Renal cortex interstitium (tissue), 15 donors: Measurements from ENCODE around the gene SYP. TPM values are rescaled to one million over a fixed set of nuclear protein-coding genes. Genes with fewer than 3 reads are reported as not detected.
A peak's percentile ranks its signal among the peaks of the same experiment; 100 is the strongest.

Experiments
- DNase-seq, 11 donors: peaks; one replicate each; pipeline ENCODE4 v3.0.0-alpha.2; 2013; ENCODE audit warnings: low read depth in 9 of 11, low spot score in 4 of 11; ENCODE audit errors: extremely low read depth in 1 of 11
- long read RNA-seq, 16 experiments: transcript quantifications; one replicate each; lab custom pipeline, GENCODE V29; 2026
- polyA plus RNA-seq, 3 donors: library from polyadenylated mRNA; unstranded; fragments of 120-200 nt; gene quantifications; one replicate each; pipeline ENCODE4 v1.2.1, GENCODE V29; 2013; ENCODE audit not compliant: insufficient read length in 3 of 3

SYP gene
- 1 to 10 TPM; 2.4 to 2.8 (median 2.8) TPM for polyA plus RNA-seq
- long read RNA-seq, donor 1 = 0 reads
- long read RNA-seq, donor 2 = 0 reads
- long read RNA-seq, donor 3, partial matches to known transcripts = 0 of 1 reads
- long read RNA-seq, donor 3, other reads (novel, unspliced or antisense) = 0 of 1 reads
- long read RNA-seq, donor 4 = 0 reads
- long read RNA-seq, donor 5, partial matches to known transcripts = 0 of 2 reads
- long read RNA-seq, donor 5, other reads (novel, unspliced or antisense) = 0 of 2 reads
- long read RNA-seq, donor 6 = 0 reads
- long read RNA-seq, donor 7 = 0 reads
- long read RNA-seq, donor 8, partial matches to known transcripts = 6 of 6 reads
- long read RNA-seq, donor 8, other reads (novel, unspliced or antisense) = 0 of 6 reads
- long read RNA-seq, donor 9 = 0 reads
- long read RNA-seq, donor 10, partial matches to known transcripts = 0 of 3 reads
- long read RNA-seq, donor 10, other reads (novel, unspliced or antisense) = 0 of 3 reads
- long read RNA-seq, donor 11 = 0 reads
- long read RNA-seq, donor 12 = 0 reads
- long read RNA-seq, donor 13, partial matches to known transcripts = 0 of 1 reads
- long read RNA-seq, donor 13, other reads (novel, unspliced or antisense) = 0 of 1 reads
- long read RNA-seq, donor 14, partial matches to known transcripts = 0 of 1 reads
- long read RNA-seq, donor 14, other reads (novel, unspliced or antisense) = 0 of 1 reads
- long read RNA-seq, donor 15 = 0 reads
- long read RNA-seq, donor 16, partial matches to known transcripts = 0 of 2 reads
- long read RNA-seq, donor 16, other reads (novel, unspliced or antisense) = 0 of 2 reads

GRCh38 chrX:49199906-49200771, at the start of gene SYP:
TSS of gene SYP (minus strand) at chrX:49200193. CDS start at chrX:49200186, 7 bp downstream.
- DNase-seq = peak in 9 of 11 donors; percentile 55 to 77 (median 71)

DNA sequence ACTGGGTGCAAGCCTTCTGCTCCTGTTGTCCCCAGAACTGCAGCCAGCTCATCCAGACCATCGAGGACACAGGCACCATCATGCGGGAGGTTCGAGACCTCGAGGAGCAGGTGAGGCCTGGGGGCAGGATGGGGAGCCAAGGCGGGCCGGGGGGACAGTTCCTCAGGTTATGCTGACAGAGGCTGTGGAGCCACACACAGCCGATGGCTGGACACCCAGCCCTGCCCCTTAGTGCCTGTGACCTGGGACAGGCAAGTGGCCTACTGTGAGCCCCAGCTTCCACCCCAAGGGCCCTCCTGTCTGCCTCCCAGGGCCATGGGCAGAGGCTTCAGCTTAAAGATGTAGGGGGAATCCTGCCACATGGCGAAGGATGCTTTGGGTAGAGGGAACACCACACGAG, 49.6 kb upstream of the SYP start:
- DNase-seq = no peak

DNA sequence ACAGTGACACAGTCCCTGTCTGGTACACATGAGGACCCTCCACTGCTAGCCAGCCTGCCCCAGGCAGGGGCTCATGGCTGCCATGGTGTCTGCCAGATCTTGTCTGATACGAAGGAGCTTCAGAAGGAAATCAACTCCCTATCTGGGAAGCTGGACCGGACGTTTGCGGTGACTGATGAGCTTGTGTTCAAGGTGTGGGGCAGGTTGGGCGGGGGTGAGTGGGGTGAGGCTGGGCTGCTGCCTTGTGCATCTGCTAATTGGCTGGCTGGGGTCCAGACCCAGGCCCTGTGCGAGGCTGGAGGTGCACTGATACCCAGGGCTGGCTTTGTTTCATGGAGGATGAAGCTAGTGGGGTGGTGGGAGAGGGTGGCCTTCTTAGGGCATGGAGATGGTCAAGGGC, 49.1 kb upstream of the SYP start:
- no peak for DNase-seq

DNA sequence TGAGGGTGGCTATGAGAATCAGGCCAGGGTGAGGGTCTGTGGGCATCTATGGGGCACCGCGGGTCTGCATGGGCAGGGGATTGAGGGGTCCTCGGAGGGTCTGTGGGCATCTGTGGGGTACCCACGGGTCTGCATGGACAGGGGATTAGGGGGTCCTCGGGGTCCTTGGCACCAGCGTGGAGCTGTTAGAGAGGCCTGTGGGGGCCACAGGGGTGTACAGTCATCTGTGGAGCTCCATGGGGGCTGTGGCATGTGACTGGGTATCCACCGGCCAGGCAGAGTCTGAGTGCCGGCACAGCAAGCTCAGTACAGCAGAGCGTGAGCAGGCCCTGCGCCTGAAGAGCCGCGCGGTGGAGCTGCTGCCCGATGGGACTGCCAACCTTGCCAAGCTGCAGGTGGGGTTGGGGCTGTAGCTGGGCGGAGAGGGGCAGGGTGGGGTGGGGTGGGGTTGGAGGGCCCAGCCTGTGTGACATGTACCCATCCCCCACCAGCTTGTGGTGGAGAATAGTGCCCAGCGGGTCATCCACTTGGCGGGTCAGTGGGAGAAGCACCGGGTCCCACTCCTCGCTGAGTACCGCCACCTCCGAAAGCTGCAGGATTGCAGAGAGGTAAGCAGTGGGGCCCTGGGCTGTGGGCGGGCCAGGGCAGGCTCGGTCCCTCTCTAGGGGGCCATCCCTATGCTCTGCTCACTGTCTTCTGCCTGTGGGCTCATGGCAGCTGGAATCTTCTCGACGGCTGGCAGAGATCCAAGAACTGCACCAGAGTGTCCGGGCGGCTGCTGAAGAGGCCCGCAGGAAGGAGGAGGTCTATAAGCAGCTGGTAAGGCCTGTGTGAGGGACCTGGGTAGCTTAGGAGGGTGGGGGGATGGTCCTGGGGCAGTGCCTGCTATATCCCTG, 48.2 kb upstream of the SYP start:
- DNase-seq = no peak

DNA sequence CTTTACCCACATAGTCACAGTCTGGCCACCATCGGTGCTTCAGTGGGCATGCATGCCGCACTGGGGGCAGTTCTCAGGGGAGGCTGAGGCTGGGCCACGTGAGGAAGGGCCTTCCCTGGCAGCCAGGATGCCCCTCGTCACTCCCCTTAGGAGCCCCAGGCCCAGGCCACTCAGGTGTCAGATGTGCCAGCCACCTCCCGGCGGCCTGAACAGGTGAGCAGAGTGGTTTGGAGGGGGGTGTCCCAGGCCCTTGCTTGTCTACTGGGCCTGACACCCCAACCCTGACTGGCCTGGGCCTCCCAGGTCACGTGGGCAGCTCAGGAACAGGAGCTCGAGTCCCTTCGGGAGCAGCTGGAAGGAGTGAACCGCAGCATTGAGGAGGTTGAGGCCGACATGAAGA, 47.4 kb upstream of the SYP start:
- DNase-seq = no peak

- DNase-seq = no peak
These were observed 46.5 kb upstream of the SYP start for GRCh38 chrX:49246541-49246940.

- no peak for DNase-seq
These were observed 44.2 kb upstream of the SYP start for GRCh38 chrX:49244207-49244606.

GRCh38 chrX:49243166-49243565, 43.2 kb upstream of the SYP start:
- no peak for DNase-seq

GRCh38 chrX:49242545-49243066, 42.6 kb upstream of the SYP start:
- DNase-seq = no peak

DNA sequence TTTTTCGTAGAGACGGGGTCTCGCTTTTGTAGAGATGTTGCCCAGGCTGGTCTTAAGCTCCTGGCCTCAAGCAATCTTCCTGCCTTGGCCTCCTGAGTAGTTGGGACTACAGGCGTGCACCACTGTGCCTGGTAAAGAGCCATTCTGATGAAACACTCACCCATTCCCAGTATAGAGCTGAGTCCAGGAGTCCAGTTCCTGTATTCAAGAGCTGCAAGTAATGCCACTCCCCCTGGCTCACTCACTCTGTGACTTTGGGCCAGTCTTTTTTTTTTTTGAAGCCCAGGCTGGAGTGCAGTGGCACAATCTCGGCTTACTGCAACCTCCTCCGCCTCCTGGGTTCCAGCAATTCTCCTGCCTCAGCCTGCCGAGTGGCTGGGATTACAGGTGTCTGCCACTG, 38.7 kb upstream of the SYP start:
- DNase-seq = no peak

DNA sequence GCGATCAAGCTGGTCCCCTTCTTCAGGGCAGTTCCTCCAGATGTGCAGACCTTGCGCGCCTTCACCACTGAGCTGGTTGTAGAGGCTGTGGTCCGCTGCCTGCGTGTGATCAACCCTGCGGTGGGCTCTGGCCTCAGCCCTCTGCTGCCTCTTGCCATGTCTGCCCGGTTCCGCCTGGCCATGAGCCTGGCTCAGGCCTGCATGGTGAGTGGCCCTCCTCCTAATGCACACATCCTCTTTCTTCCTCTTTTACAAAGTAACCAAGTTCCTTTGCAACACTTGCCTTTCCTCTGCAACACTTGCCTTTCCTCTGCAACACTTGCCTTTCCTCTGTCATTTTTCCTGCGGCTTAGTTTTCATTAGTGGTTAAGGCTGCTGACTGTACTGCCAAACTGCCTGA, 37.1 kb upstream of the SYP start:
- DNase-seq = no peak

DNA sequence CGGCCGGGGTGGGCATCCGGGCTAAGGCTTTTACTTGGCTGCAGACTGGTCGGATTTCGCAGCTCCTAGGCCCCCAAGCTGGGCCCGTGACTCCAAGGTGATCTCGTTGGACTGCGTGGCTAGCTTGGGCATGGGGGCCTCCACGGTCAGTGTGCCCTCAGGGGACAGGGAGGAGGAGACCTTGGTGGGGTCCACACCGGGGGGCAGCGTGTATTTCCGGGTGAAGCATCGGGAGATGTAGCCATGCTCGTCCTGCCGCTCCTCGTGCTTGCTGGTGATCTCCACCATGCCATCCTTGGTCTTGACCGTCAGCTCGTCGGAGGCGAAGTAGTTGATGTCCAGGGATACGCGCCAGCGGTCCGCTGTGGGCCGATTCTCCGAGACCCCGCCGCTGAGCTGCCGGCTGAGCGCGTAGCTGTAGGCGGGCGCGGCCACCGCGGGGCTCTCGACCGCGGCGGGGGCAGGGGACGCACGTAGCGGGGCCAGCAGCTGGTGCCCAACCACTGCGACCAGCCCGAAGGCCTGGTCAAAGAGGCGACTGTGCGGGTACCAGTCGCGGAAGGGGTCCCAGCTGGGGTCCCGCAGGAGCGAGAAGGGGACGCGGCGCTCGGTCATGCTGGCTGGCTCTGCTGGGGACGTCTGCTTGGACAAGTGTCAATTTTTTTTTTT, 34.0 kb upstream of the SYP start:
- DNase-seq = no peak

GRCh38 chrX:49233176-49233575, 33.2 kb upstream of the SYP start, which contains the start of gene CACNA1F:
TSS of gene CACNA1F (minus strand) at chrX:49233340. CDS start at chrX:49233309, 31 bp downstream.
- no peak for DNase-seq

GRCh38 chrX:49232525-49232924, 32.5 kb upstream of the SYP start:
- no peak for DNase-seq

DNA sequence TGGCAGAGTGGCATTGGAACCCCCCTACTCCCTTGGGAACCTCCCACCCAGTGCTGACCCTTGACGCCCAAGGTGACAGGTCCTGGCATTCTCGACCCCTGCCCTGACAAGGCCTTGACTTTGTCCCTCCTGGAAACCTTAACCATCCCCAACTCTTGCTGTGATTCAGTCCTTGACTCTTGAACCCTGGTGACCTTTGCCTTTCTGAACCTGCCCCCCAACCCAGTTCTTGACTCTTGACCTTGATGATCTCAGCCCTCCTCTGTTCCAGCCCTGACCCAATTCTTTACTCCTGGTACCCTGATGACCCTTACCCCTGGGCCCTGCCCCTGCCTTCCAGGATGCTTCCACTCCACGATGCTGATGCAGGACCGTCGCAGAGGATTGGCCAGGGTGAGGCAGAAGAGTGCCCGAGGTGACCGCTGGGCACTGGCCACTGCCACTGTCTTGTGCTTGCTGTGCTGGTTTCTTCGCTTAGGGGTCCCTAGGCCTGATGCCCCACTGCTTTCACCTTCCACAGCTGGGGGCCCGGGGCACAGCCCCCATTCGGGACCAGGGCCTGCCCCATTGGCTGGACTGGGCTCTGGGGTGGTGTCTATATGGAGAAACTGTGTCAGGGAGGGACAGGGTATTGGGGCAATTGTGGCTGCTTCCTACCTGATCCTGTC, 31.5 kb upstream of the SYP start:
- no peak for DNase-seq

DNA sequence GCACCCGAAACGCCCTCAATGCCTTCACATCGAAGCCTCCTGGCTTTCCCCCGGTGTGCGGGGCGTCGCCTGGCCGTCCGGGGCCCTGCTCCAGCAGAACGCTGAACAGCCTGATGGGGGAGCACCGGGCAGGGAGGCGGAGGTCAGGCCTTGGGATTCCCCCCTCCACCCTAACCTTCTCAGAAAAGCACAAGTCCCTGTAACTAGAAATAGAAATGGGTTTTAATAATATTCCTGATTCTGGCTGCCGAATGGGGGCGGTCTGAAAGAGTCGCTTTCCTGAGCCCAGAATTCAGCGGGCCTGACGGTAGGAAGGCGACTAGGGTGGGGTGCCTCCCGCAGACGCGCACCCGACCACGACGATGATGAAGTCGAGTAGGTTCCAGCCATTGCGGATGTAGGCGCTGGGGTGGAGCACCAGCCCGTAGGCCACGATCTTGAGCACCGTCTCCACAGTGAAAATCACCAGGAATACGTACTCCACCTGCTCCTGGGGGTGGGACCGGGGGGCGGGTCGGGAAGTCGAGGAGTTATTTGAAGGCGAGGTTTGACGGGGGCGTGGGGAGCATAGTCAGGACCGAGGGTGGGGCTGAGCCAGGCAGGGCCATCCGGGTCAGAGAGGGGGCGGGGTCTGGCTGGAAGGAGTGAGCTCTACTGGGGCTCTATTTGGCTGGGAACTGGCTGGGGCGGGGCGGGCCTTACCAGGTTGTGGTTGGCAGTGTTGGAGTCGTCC, 30.7 kb upstream of the SYP start:
- no peak for DNase-seq
